Nephron (organoid): ENCODE results near the gene PDCD1LG2.
"Not testable (repeated sequence)": the region's sequence is repeated elsewhere in the genome, so short reads cannot be mapped to it uniquely, and the experiment has no call there.

ENCODE experiments used
- H3K27ac Mint-ChIP-seq, 3 experiments: 2 replicates each; pipeline ENCODE4 v1.8.0; 2020; ENCODE audit warnings: mixed read lengths in 3 of 3, mild to moderate bottlenecking in 2 of 3, moderate library complexity in 1 of 3
- H3K27me3 Mint-ChIP-seq: 2 replicates; pipeline ENCODE4 v1.8.0; 2021; ENCODE audit warnings: low read depth, mild to moderate bottlenecking, moderate library complexity, mixed read lengths
- H3K36me3 Mint-ChIP-seq: 2 replicates; pipeline ENCODE4 v1.8.0; 2020; ENCODE audit warnings: low read depth, mixed read lengths
- H3K4me1 Mint-ChIP-seq: 2 replicates; pipeline ENCODE4 v1.8.0; 2020; ENCODE audit warnings: mixed read lengths
- H3K4me3 Mint-ChIP-seq, 3 experiments: 2 replicates each; pipeline ENCODE4 v1.8.0; 2020; ENCODE audit warnings: mild to moderate bottlenecking in 3 of 3, mixed read lengths in 3 of 3, moderate library complexity in 2 of 3
- H3K9me3 Mint-ChIP-seq: 2 replicates; pipeline ENCODE4 v1.8.0; 2020; ENCODE audit warnings: mixed read lengths
- TF ChIP-seq, protein P1 (sequence below), 3 experiments: fragments of 200-600 bp; sonication (generic); IDR thresholded peaks; one replicate each; pipeline ENCODE4 v1.5.0; 2021; ENCODE audit warnings: antibody characterized with exemption in 3 of 3; ENCODE audit not compliant: unreplicated experiment in 3 of 3

The PDCD1LG2 gene

DNA sequence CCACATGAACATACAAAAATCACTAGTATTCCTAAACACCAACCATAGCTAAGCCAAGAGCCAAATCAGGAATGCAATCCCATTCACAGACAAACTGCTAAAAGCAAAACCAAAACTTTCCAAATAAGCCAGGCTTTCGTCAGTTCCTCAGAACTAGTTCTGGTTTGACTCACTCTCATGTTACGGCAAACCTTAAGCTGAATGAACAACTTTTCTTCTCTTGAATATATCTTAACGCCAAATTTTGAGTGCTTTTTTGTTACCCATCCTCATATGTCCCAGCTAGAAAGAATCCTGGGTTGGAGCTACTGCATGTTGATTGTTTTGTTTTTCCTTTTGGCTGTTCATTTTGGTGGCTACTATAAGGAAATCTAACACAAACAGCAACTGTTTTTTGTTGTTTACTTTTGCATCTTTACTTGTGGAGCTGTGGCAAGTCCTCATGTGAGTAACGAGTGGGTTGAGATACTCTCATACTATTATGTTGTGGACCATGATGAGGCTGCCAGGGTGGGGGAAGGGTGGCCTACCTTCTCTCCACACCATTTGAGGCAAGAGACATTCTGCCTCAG is at the start of gene PDCD1LG2:
PDCD1LG2 (plus strand) TSS at position 172 of the 572 bp plus-strand sequence. CDS start 12,016 bp downstream, outside the sequence.
- Mint-ChIP-seq H3K9me3 (no peaks in the 10 kb centered on the region), H3K36me3 (no peaks in the 10 kb centered on the region), H3K27me3 (no peaks in the 10 kb centered on the region), H3K4me1 (no peaks in the 10 kb centered on the region), H3K27ac (no peak within 1 kb of the TSS), H3K4me3 (no peak within 1 kb of the TSS)
- TF ChIP-seq, protein P1, sequence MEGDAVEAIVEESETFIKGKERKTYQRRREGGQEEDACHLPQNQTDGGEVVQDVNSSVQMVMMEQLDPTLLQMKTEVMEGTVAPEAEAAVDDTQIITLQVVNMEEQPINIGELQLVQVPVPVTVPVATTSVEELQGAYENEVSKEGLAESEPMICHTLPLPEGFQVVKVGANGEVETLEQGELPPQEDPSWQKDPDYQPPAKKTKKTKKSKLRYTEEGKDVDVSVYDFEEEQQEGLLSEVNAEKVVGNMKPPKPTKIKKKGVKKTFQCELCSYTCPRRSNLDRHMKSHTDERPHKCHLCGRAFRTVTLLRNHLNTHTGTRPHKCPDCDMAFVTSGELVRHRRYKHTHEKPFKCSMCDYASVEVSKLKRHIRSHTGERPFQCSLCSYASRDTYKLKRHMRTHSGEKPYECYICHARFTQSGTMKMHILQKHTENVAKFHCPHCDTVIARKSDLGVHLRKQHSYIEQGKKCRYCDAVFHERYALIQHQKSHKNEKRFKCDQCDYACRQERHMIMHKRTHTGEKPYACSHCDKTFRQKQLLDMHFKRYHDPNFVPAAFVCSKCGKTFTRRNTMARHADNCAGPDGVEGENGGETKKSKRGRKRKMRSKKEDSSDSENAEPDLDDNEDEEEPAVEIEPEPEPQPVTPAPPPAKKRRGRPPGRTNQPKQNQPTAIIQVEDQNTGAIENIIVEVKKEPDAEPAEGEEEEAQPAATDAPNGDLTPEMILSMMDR (IDR thresholded peaks at IDR 0.05; ENCODE audit: unreplicated experiment in 3 of 3), result no peak

DNA sequence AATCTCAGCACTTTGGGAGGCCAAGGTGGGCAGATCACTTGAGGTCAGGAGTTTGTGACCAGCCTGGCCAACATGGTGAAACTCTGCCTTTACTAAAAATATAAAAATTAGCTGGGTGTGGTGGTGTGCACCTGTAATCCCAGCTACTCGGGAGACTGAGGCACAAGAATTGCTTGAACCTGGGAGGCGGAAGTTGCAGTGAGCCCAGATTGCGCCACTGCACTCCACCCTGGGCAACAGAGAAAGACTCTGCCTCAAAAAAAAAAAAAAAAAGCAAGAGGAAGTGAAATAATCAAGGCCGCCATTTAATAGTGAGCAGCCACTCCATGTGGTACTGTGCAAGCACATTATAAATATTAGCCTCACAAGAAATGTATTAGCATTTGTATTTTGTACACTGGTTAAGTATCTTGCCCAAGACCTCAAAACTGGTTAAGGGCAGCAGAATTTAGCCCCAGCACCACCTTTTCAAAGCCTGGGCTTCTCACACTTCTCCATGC is 45.5 kb upstream of the PDCD1LG2 start:
- H3K9me3 Mint-ChIP-seq, H3K36me3 Mint-ChIP-seq: not testable (repeated sequence)

GRCh38 chr9:5466005-5466404 is 44.3 kb upstream of the PDCD1LG2 start:
- Mint-ChIP-seq H3K9me3 (peaks cover 2% of the 10 kb centered on the region), H3K27ac (no peak overlapping the region), H3K36me3 (no peaks in the 10 kb centered on the region), H3K4me3 (no peak overlapping the region), H3K27me3 (no peaks in the 10 kb centered on the region), H3K4me1 (no peaks in the 10 kb centered on the region)
- TF ChIP-seq, protein P1 (IDR thresholded peaks at IDR 0.05; ENCODE audit: unreplicated experiment in 3 of 3), result no peak

More for the DNA sequence above, 45.5 kb upstream of the PDCD1LG2 start:
- H3K27ac Mint-ChIP-seq, H3K4me3 Mint-ChIP-seq, H3K27me3 Mint-ChIP-seq, H3K4me1 Mint-ChIP-seq: not testable (repeated sequence)

DNA sequence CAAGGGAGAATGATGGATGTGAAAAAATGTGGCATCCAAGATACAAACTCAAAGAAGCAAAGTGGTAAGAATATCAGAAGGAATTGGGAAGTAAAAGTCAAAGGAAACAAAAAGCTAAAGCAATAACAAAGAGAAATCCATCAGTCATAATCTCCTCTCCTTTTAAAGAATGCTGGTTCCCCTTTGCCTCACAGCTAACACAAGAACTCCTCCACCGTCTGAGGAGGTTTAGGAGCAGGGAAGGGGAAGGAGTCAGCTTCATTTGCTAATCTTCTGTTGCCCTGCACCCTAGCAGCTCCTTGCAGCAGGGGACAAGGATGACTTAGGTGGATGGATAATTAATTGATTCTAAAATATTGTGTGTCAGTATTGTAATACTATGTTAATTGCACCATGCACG is 43.6 kb upstream of the PDCD1LG2 start:
- Mint-ChIP-seq H3K4me3 (no peak overlapping the region), H3K36me3 (no peaks in the 10 kb centered on the region), H3K9me3 (peaks cover 2% of the 10 kb centered on the region), H3K27me3 (no peaks in the 10 kb centered on the region), H3K4me1 (no peaks in the 10 kb centered on the region), H3K27ac (no peak overlapping the region)
- TF ChIP-seq, protein P1 (IDR thresholded peaks at IDR 0.05; ENCODE audit: unreplicated experiment in 3 of 3), result no peak

DNA sequence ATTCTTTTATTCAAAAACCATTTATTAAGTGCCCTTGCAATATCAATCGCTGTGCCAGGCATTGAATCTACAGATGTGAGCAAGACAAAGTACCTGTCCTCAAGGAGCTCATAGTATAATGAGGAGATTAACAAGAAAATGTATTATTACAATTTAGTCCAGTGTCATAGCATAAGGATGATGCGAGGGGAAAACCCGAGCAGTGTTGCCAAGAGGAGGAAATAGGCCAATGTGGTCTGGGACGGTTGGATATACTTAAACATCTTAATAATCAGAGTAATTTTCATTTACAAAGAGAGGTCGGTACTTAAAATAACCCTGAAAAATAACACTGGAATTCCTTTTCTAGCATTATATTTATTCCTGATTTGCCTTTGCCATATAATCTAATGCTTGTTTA is 41.5 kb upstream of the PDCD1LG2 start:
- H3K9me3 Mint-ChIP-seq, result peaks cover 2% of the 10 kb centered on the region
- no peak overlapping the region for H3K27ac Mint-ChIP-seq
- no peaks in the 10 kb centered on the region for H3K4me1 Mint-ChIP-seq
- H3K4me3 Mint-ChIP-seq, result no peak overlapping the region
- no peaks in the 10 kb centered on the region for H3K27me3 Mint-ChIP-seq
- TF ChIP-seq, protein P1 (IDR thresholded peaks at IDR 0.05; ENCODE audit: unreplicated experiment in 3 of 3), result no peak
- H3K36me3 Mint-ChIP-seq, result no peaks in the 10 kb centered on the region

DNA sequence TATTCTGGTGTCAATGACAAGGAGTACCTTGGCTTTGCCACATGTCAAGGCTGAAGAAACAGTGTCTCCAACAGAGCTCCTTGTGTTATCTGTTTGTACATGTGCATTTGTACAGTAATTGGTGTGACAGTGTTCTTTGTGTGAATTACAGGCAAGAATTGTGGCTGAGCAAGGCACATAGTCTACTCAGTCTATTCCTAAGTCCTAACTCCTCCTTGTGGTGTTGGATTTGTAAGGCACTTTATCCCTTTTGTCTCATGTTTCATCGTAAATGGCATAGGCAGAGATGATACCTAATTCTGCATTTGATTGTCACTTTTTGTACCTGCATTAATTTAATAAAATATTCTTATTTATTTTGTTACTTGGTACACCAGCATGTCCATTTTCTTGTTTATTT is 40.2 kb upstream of the PDCD1LG2 start:
- no peak overlapping the region for H3K4me3 Mint-ChIP-seq
- no peaks in the 10 kb centered on the region for H3K27me3 Mint-ChIP-seq
- H3K36me3 Mint-ChIP-seq, result no peaks in the 10 kb centered on the region
- no peak overlapping the region for H3K27ac Mint-ChIP-seq
- no peaks in the 10 kb centered on the region for H3K4me1 Mint-ChIP-seq
- TF ChIP-seq, protein P1 (IDR thresholded peaks at IDR 0.05; ENCODE audit: unreplicated experiment in 3 of 3), result no peak
- peaks cover 5% of the 10 kb centered on the region for H3K9me3 Mint-ChIP-seq
